Thyroid gland (tissue), 4 donors: Measurements from ENCODE around the gene ANGEL2.

Source experiments
- POLR2A ChIP-seq, 2 donors: fragments of 450-650 bp; IDR thresholded peaks; one replicate each; pipeline ENCODE4 v1.6.1; 2017; ENCODE audit warnings: antibody characterized with exemption in 2 of 2, mild to moderate bottlenecking in 2 of 2, moderate library complexity in 1 of 2
- TF ChIP-seq, protein P1 (sequence below), 6 experiments: fragments of 200-600 bp in 3 of 6; fragments of 450-650 bp in 3 of 6; sonication (generic) in 3 of 6; IDR thresholded peaks; one replicate each; pipeline ENCODE4 v1.5.1; 2016 to 2019; ENCODE audit warnings: antibody characterized with exemption in 6 of 6, mild to moderate bottlenecking in 2 of 6, inconsistent platforms in 1 of 6, moderate library complexity in 1 of 6

DNA sequence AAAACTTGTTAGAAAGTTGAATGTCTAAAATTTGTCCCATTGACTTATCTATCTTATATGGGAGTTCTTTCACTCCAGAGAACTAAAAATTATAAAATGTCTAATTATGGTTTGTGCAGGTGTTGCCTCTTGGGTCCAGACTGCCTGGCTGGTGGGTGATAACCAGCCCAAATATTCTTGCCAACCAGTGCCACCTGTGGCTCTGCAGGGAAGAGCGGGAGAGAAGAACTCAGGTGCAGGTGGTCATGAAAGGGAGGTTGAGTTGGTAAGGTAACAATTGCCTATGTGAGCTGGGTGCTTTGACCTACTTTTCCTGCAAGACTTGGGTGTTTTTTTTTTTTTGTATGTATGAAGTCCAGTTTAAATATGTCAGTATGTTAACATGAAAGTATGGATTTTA, 45.6 kb upstream of the ANGEL2 start:
- TF ChIP-seq POLR2A (IDR thresholded peaks at IDR 0.05): no peak
- TF ChIP-seq, protein P1, sequence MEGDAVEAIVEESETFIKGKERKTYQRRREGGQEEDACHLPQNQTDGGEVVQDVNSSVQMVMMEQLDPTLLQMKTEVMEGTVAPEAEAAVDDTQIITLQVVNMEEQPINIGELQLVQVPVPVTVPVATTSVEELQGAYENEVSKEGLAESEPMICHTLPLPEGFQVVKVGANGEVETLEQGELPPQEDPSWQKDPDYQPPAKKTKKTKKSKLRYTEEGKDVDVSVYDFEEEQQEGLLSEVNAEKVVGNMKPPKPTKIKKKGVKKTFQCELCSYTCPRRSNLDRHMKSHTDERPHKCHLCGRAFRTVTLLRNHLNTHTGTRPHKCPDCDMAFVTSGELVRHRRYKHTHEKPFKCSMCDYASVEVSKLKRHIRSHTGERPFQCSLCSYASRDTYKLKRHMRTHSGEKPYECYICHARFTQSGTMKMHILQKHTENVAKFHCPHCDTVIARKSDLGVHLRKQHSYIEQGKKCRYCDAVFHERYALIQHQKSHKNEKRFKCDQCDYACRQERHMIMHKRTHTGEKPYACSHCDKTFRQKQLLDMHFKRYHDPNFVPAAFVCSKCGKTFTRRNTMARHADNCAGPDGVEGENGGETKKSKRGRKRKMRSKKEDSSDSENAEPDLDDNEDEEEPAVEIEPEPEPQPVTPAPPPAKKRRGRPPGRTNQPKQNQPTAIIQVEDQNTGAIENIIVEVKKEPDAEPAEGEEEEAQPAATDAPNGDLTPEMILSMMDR (IDR thresholded peaks at IDR 0.05): no peak
